Renal cortex interstitium (tissue), 11 donors: Measurements from ENCODE around the gene IL1RAPL1. TPM values are rescaled to one million over a fixed set of nuclear protein-coding genes. Genes with fewer than 3 reads are reported as not detected.
"Not testable (repeated sequence)": the region's sequence is repeated elsewhere in the genome, so short reads cannot be mapped to it uniquely, and the experiment has no call there.

Source experiments
- DNase-seq, 11 donors: peaks; one replicate each; pipeline ENCODE4 v3.0.0-alpha.2; 2013; ENCODE audit warnings: low read depth in 9 of 11, low spot score in 4 of 11; ENCODE audit errors: extremely low read depth in 1 of 11
- polyA plus RNA-seq, 3 donors: library from polyadenylated mRNA; unstranded; fragments of 120-200 nt; gene quantifications; one replicate each; pipeline ENCODE4 v1.2.1, GENCODE V29; 2013; ENCODE audit not compliant: insufficient read length in 3 of 3

Gene IL1RAPL1
- polyA plus RNA-seq, 3 donors = 2.4 to 2.7 (median 2.6) TPM

GRCh38 chrX:28717864-28718263 is 130.6 kb downstream of the IL1RAPL1 start:
- DNase-seq = no peak

GRCh38 chrX:28718450-28718849 is 131.2 kb downstream of the IL1RAPL1 start:
- no peak for DNase-seq

GRCh38 chrX:28719620-28720019 is 132.4 kb downstream of the IL1RAPL1 start:
- no peak for DNase-seq

- DNase-seq = no peak
Measured at GRCh38 chrX:28752330-28752729, 165.1 kb downstream of the IL1RAPL1 start.

- no peak for DNase-seq
Measured at GRCh38 chrX:28756175-28756574, 168.9 kb downstream of the IL1RAPL1 start.

- DNase-seq = no peak
Measured at GRCh38 chrX:28756647-28757046, 169.4 kb downstream of the IL1RAPL1 start.

- DNase-seq = no peak
Measured at GRCh38 chrX:28757290-28757689, 170.0 kb downstream of the IL1RAPL1 start.

GRCh38 chrX:28766561-28766960 is 179.3 kb downstream of the IL1RAPL1 start:
- DNase-seq = not testable (repeated sequence)

GRCh38 chrX:28773807-28774206 is 186.6 kb downstream of the IL1RAPL1 start:
- DNase-seq = no peak

GRCh38 chrX:28787206-28787605 is 200.0 kb downstream of the IL1RAPL1 start:
- DNase-seq = no peak

- DNase-seq = not testable (repeated sequence)
Measured at GRCh38 chrX:28800671-28801070, 213.4 kb downstream of the IL1RAPL1 start.

GRCh38 chrX:28802625-28803024 is 215.4 kb downstream of the IL1RAPL1 start:
- DNase-seq = no peak

GRCh38 chrX:28835991-28836390 is 248.7 kb downstream of the IL1RAPL1 start:
- no peak for DNase-seq

GRCh38 chrX:28843817-28844216 is 256.6 kb downstream of the IL1RAPL1 start:
- DNase-seq = no peak

- no peak for DNase-seq
Measured at GRCh38 chrX:28847423-28847822, 260.2 kb downstream of the IL1RAPL1 start.

GRCh38 chrX:28848707-28849106 is 261.5 kb downstream of the IL1RAPL1 start:
- no peak for DNase-seq

- DNase-seq = no peak
Measured at GRCh38 chrX:28850955-28851354, 263.7 kb downstream of the IL1RAPL1 start.

- DNase-seq = no peak
Measured at GRCh38 chrX:28851871-28852270, 264.6 kb downstream of the IL1RAPL1 start.

GRCh38 chrX:28854637-28855036 is 267.4 kb downstream of the IL1RAPL1 start:
- no peak for DNase-seq

GRCh38 chrX:28876408-28876807 is 289.2 kb downstream of the IL1RAPL1 start:
- DNase-seq = no peak

- DNase-seq = no peak
Measured at GRCh38 chrX:28876901-28877300, 289.7 kb downstream of the IL1RAPL1 start.

- peak in 5 of 11 donors; percentile 1 to 18 (median 6) for DNase-seq
Measured at GRCh38 chrX:28880136-28880535, 292.9 kb downstream of the IL1RAPL1 start.
